ENCODE results near the gene MEIS2. TPM values are rescaled to one million over a fixed set of nuclear protein-coding genes. Genes with fewer than 3 reads are reported as not detected.

The MEIS2 gene
- total RNA-seq, 1 donor from 2014 or later, result 58.5 TPM

DNA sequence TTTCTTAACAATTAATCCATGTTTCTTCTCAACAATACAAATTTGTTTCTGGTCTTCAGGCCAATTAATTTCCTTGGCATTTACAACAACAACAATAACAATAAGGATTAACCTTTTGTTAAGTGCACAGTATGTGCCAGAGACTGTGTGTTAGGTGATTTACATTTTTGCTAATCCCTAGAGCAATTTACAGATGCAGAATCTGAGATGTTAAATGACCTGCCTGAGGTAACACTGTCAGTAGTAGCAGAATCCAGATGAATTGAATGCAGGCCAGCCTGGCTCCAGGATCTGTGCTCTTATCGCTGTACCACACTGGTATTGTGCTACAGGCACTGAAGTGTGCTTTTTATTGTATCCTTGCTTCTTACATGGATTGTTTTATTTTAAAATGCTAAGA lies 122.2 kb downstream of the MEIS2 start:
- no peaks in the 10 kb centered on the region for H3K27me3 Mint-ChIP-seq (ENCODE audit: low read depth)
- H3K4me3 Mint-ChIP-seq, result no peak overlapping the region
- H3K27ac Mint-ChIP-seq (ENCODE audit: unreplicated experiment), result no peak overlapping the region
- TF ChIP-seq, protein P1, sequence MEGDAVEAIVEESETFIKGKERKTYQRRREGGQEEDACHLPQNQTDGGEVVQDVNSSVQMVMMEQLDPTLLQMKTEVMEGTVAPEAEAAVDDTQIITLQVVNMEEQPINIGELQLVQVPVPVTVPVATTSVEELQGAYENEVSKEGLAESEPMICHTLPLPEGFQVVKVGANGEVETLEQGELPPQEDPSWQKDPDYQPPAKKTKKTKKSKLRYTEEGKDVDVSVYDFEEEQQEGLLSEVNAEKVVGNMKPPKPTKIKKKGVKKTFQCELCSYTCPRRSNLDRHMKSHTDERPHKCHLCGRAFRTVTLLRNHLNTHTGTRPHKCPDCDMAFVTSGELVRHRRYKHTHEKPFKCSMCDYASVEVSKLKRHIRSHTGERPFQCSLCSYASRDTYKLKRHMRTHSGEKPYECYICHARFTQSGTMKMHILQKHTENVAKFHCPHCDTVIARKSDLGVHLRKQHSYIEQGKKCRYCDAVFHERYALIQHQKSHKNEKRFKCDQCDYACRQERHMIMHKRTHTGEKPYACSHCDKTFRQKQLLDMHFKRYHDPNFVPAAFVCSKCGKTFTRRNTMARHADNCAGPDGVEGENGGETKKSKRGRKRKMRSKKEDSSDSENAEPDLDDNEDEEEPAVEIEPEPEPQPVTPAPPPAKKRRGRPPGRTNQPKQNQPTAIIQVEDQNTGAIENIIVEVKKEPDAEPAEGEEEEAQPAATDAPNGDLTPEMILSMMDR (conservative IDR thresholded peaks at IDR 0.05), result no peak
- H3K4me1 Mint-ChIP-seq, result no peaks in the 10 kb centered on the region
- no peak for DNase-seq (ENCODE audit: low read depth, low spot score)
- H3K9me3 Mint-ChIP-seq, result peaks cover 11% of the 10 kb centered on the region
- H3K36me3 Mint-ChIP-seq (ENCODE audit: low read depth), result peaks cover 15% of the 10 kb centered on the region

DNA sequence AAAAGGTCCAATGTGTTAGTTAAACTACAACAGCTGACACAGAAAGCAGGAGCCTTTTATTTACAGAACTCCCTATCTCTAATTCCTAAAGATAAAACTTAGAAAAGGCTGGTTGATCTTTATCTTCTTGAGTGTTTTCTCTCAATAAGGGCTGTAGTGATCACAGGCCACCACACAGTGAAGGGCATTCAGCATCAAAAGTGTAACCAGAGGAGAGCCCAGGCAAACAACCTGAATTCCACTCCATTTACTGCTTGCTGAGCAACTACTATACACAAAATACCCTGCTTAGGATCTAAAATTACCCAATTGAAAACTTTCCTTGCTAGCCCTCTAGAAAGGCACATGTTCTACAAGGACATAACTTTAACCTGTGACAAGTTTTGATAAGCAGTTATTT lies 122.7 kb downstream of the MEIS2 start:
- Mint-ChIP-seq H3K4me1 (no peaks in the 10 kb centered on the region), H3K27ac (ENCODE audit: unreplicated experiment) (no peak overlapping the region), H3K27me3 (ENCODE audit: low read depth) (no peaks in the 10 kb centered on the region), H3K9me3 (peaks cover 7% of the 10 kb centered on the region), H3K4me3 (no peak overlapping the region), H3K36me3 (ENCODE audit: low read depth) (peaks cover 11% of the 10 kb centered on the region)
- TF ChIP-seq, protein P1 (conservative IDR thresholded peaks at IDR 0.05), result no peak
- no peak for DNase-seq (ENCODE audit: low read depth, low spot score)

DNA sequence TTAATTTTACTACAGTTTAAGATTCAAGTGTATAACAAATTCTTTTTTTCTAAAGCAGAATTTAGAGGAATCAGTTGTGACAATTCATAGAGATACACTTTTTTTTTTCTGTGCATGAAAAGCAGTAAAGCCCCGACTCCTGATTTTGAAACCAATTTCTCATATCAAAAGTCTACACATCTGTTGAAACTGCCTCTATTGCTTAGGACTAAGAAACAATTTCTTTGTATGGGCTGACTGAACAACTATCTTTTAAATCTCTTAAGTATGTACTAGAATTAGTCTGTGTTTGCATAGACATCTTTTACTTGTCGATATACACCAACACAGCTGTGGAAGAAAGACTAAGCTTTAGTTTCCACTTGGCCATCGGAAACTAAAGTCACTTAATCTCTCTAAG lies 127.6 kb downstream of the MEIS2 start:
- TF ChIP-seq, protein P1 (conservative IDR thresholded peaks at IDR 0.05), result no peak
- H3K4me1 Mint-ChIP-seq, result no peaks in the 10 kb centered on the region
- no peaks in the 10 kb centered on the region for H3K9me3 Mint-ChIP-seq
- no peaks in the 10 kb centered on the region for H3K36me3 Mint-ChIP-seq (ENCODE audit: low read depth)
- no peak overlapping the region for H3K4me3 Mint-ChIP-seq
- no peaks in the 10 kb centered on the region for H3K27me3 Mint-ChIP-seq (ENCODE audit: low read depth)
- DNase-seq (ENCODE audit: low read depth, low spot score), result no peak
- no peak overlapping the region for H3K27ac Mint-ChIP-seq (ENCODE audit: unreplicated experiment)

DNA sequence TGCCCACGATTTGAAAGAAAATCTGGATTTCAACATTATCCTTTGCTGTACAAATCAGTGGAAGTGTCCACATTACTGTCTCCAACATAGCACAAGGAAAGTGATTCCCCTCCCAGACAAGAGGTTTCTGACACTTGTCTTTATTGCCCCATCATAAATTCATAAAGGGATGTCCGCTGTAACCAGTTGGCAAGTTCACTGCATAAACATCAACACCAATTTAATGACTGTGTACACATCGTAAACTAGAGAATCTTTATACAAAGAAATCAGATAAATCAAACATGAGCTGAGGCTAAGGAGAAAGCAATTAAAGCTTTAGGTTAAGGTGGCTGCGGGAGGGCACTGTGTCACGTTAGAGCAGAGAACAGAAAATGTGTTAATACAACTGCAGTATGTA lies 129.8 kb downstream of the MEIS2 start:
- TF ChIP-seq, protein P1 (conservative IDR thresholded peaks at IDR 0.05), result no peak
- DNase-seq (ENCODE audit: low read depth, low spot score), result no peak
- Mint-ChIP-seq H3K9me3 (no peaks in the 10 kb centered on the region), H3K27ac (ENCODE audit: unreplicated experiment) (no peak overlapping the region), H3K4me3 (no peak overlapping the region), H3K27me3 (ENCODE audit: low read depth) (no peaks in the 10 kb centered on the region), H3K36me3 (ENCODE audit: low read depth) (no peaks in the 10 kb centered on the region), H3K4me1 (no peaks in the 10 kb centered on the region)

DNA sequence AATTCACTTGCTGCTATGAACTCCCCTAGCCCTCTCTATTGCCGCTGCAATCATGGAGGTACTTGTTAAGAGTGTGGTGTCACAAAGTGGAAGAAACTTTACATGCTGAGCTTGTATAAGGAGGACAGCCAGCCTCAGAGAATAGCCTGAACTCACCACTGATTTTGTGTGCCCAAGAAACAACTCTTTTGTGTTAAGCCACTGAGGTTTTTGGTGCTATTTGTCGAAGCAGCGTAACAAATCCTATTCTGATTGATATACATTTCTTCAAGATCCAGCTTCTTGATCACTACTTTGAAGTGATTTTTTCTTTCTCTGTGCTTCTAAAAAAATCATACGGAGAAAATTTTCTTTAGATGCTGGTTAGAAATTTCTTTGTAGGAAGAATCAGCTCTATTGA lies 132.4 kb downstream of the MEIS2 start:
- Mint-ChIP-seq H3K4me3 (no peak overlapping the region), H3K4me1 (no peaks in the 10 kb centered on the region), H3K27ac (ENCODE audit: unreplicated experiment) (no peak overlapping the region), H3K27me3 (ENCODE audit: low read depth) (no peaks in the 10 kb centered on the region), H3K36me3 (ENCODE audit: low read depth) (no peaks in the 10 kb centered on the region), H3K9me3 (no peaks in the 10 kb centered on the region)
- DNase-seq (ENCODE audit: low read depth, low spot score), result no peak
- TF ChIP-seq, protein P1 (conservative IDR thresholded peaks at IDR 0.05), result no peak

DNA sequence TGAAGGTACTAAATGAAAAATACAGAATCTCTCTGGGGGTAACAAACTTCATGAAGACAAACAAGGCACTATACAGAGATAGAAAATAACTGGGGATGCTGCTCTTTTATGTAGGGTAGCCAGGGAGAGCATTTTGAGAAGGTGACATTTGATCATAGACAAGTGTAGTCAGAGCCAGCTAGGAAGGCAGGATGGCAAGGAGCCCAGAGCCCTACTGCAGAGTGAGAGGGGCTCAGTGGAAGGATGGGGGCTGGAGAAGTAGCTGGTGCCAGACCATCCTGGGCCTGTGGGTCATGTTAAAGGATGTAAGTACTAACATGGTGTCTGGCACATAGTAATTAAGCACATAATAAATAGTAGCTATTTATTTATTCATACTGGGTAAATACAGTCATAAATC lies 133.6 kb downstream of the MEIS2 start:
- DNase-seq (ENCODE audit: low read depth, low spot score), result no peak
- Mint-ChIP-seq H3K27me3 (ENCODE audit: low read depth) (no peaks in the 10 kb centered on the region), H3K4me1 (no peaks in the 10 kb centered on the region), H3K4me3 (no peak overlapping the region), H3K36me3 (ENCODE audit: low read depth) (no peaks in the 10 kb centered on the region), H3K9me3 (no peaks in the 10 kb centered on the region), H3K27ac (ENCODE audit: unreplicated experiment) (no peak overlapping the region)
- TF ChIP-seq, protein P1 (conservative IDR thresholded peaks at IDR 0.05), result no peak

All from neural crest cell (in vitro differentiated cells).